ENCODE measurements around the gene SCRT2.

GRCh38 chr20:671252-672030, 4.2 kb downstream of the SCRT2 start:
- no peak for TF ChIP-seq EZH2phosphoT487 (IDR thresholded peaks at IDR 0.05; ENCODE audit: insufficient read depth, low read depth)
- TF ChIP-seq EZH2 (IDR thresholded peaks at IDR 0.05; ENCODE audit: insufficient read depth, poor library complexity, severe bottlenecking), result no peak

Data from GM23248 (cell line).